Right ventricle myocardium superior (tissue), 1 donor: ENCODE results near the gene NUDT9. TPM values are rescaled to one million over a fixed set of nuclear protein-coding genes. Genes with fewer than 3 reads are reported as not detected.
"Not testable (repeated sequence)": the region's sequence is repeated elsewhere in the genome, so short reads cannot be mapped to it uniquely, and the experiment has no call there.

Experiments used
- ATAC-seq: fragments of 200-7000 bp; cut with Tn5 transposase; one replicate; pipeline ENCODE4 v1.9.1; 2020; ENCODE audit warnings: mild to moderate bottlenecking; ENCODE audit not compliant: poor library complexity
- DNase-seq: peaks from one replicate; pipeline ENCODE4 v3.0.0-alpha.2; 2020
- intact Hi-C: fragments of 100-400 bp; cut with DNase I; formaldehyde crosslinking; loops from one replicate; pipeline ENCODE4 v1.11.2; 2022
- total RNA-seq: library from RNA; stranded (reverse); fragmentation: NEBNext Ultra II Directional; extraction: Animal tissue kit (Norgen Biotek cat#: 25700); gene quantifications from one replicate; pipeline ENCODE4 v1.2.1, GENCODE V29; 2021
- donor health status: DM: no; HTN: yes; CAD: no; lungs with severe emphysema.

Gene NUDT9
- total RNA-seq, 1 donor from 2014 or later = 28.4 TPM

- intact Hi-C loops = no loop called here
- ATAC-seq = no peak
- DNase-seq = no peak
These were observed 20.5 kb downstream of the NUDT9 start for GRCh38 chr4:87442889-87443288.

- intact Hi-C loops = no loop called here
- ATAC-seq (no peak), DNase-seq (no peak)
These were observed 22.4 kb downstream of the NUDT9 start for GRCh38 chr4:87444741-87445140.

GRCh38 chr4:87445964-87446363, 23.6 kb downstream of the NUDT9 start:
- ATAC-seq = no peak
- intact Hi-C loops = no loop called here
- no peak for DNase-seq

GRCh38 chr4:87446375-87446774, 24.0 kb downstream of the NUDT9 start:
- ATAC-seq, DNase-seq, intact Hi-C loops: not testable (repeated sequence)

GRCh38 chr4:87451537-87451936, 29.2 kb downstream of the NUDT9 start:
- DNase-seq (no peak), ATAC-seq (no peak)
- intact Hi-C loops = no loop called here

- no peak for ATAC-seq
- no peak for DNase-seq
- intact Hi-C loops = no loop called here
These were observed 36.5 kb downstream of the NUDT9 start for GRCh38 chr4:87458913-87459312.

GRCh38 chr4:87461281-87461700, 38.9 kb downstream of the NUDT9 start:
- ATAC-seq (no peak), DNase-seq (no peak)
- intact Hi-C loops = loop anchor here (10.0 kb wide), 1 partner anchor 186 kb away; no protein-coding TSS in a partner anchor

- intact Hi-C loops = loop anchor here (10.0 kb wide), 1 partner anchor 187 kb away; no protein-coding TSS in a partner anchor
- ATAC-seq (no peak), DNase-seq (no peak)
These were observed 39.7 kb downstream of the NUDT9 start for GRCh38 chr4:87462102-87462501.

- peak; percentile 54 for ATAC-seq
- DNase-seq = no peak
- intact Hi-C loops = loop anchor here (5.0 to 10.0 kb wide), 2 partner anchors 94 to 191 kb away; no protein-coding TSS in a partner anchor
These were observed 43.5 kb downstream of the NUDT9 start for GRCh38 chr4:87465739-87466366.

GRCh38 chr4:87469390-87469789, 47.0 kb downstream of the NUDT9 start:
- no peak for DNase-seq
- peak; percentile 43 for ATAC-seq
- intact Hi-C loops = loop anchor here (5.0 to 10.0 kb wide), 2 partner anchors 97 to 195 kb away; no protein-coding TSS in a partner anchor

GRCh38 chr4:87476934-87477333, 54.6 kb downstream of the NUDT9 start:
- DNase-seq (no peak), ATAC-seq (no peak)
- intact Hi-C loops = no loop called here

GRCh38 chr4:87478732-87479250, 56.4 kb downstream of the NUDT9 start:
- ATAC-seq (no peak), DNase-seq (no peak)
- intact Hi-C loops = no loop called here

- DNase-seq (no peak), ATAC-seq (peak; percentile 18)
- intact Hi-C loops = no loop called here
These were observed 59.0 kb downstream of the NUDT9 start for GRCh38 chr4:87481377-87481776.

GRCh38 chr4:87483247-87483646, 60.9 kb downstream of the NUDT9 start:
- ATAC-seq, DNase-seq, intact Hi-C loops: not testable (repeated sequence)

GRCh38 chr4:87488666-87489065, 66.3 kb downstream of the NUDT9 start:
- DNase-seq, ATAC-seq, intact Hi-C loops: not testable (repeated sequence)

- peak; percentile 58 for ATAC-seq
- intact Hi-C loops = no loop called here
- no peak for DNase-seq
These were observed 67.3 kb downstream of the NUDT9 start for GRCh38 chr4:87489678-87490077.

- DNase-seq (no peak), ATAC-seq (no peak)
- intact Hi-C loops = no loop called here
These were observed 68.4 kb downstream of the NUDT9 start for GRCh38 chr4:87490664-87491369.

- no peak for DNase-seq
- intact Hi-C loops = no loop called here
- ATAC-seq = no peak
These were observed 69.1 kb downstream of the NUDT9 start for GRCh38 chr4:87491436-87491835.

GRCh38 chr4:87491851-87492250, 69.5 kb downstream of the NUDT9 start:
- intact Hi-C loops, ATAC-seq, DNase-seq: not testable (repeated sequence)

GRCh38 chr4:87493115-87493514, 70.7 kb downstream of the NUDT9 start:
- intact Hi-C loops = no loop called here
- DNase-seq = no peak
- ATAC-seq = no peak
